Mesenchymal stem cell (in vitro differentiated cells and primary cell): ENCODE data around the gene F2RL3.

Experiments
- DNase-seq: peaks from one replicate; pipeline ENCODE4 v3.0.0-alpha.2; 2013
- H2AFZ ChIP-seq: one replicate; pipeline ENCODE4 v1.6.1; 2013; ENCODE audit warnings: low read depth, mild to moderate bottlenecking, control low read depth, inconsistent platforms, low read length, moderate library complexity
- H2AK5ac ChIP-seq: 2 replicates; pipeline ENCODE4 v1.6.1; 2013; ENCODE audit warnings: low read length, moderate library complexity, mild to moderate bottlenecking, inconsistent platforms; ENCODE audit not compliant: severe bottlenecking
- H2BK120ac ChIP-seq: one replicate; pipeline ENCODE4 v1.6.1; 2013; ENCODE audit warnings: low read depth, mild to moderate bottlenecking, inconsistent platforms, low read length, moderate library complexity
- H2BK12ac ChIP-seq, 2 experiments: one replicate each; pipeline ENCODE4 v1.6.1; 2013; ENCODE audit warnings: inconsistent platforms in 2 of 2, low read length in 2 of 2, mild to moderate bottlenecking in 2 of 2, moderate library complexity in 2 of 2, control low read depth in 1 of 2
- H2BK15ac ChIP-seq: one replicate; pipeline ENCODE4 v1.6.1; 2013; ENCODE audit warnings: mild to moderate bottlenecking, low read depth, inconsistent platforms; ENCODE audit not compliant: poor library complexity, severe bottlenecking
- H2BK5ac ChIP-seq: 2 replicates; pipeline ENCODE4 v1.6.1; 2013; ENCODE audit warnings: low read depth, mild to moderate bottlenecking, low read length, control low read depth, inconsistent platforms; ENCODE audit not compliant: poor library complexity, severe bottlenecking
- H3K14ac ChIP-seq, 2 experiments: one replicate each; pipeline ENCODE4 v1.6.1; 2013; ENCODE audit warnings: inconsistent platforms in 2 of 2, low read length in 2 of 2, control low read depth in 1 of 2, mild to moderate bottlenecking in 1 of 2, moderate library complexity in 1 of 2
- H3K18ac ChIP-seq, 2 experiments: one replicate each; pipeline ENCODE4 v1.6.1; 2013; ENCODE audit warnings: inconsistent platforms in 2 of 2, low read length in 2 of 2, control low read depth in 1 of 2, low read depth in 1 of 2, mild to moderate bottlenecking in 1 of 2
- H3K23ac ChIP-seq, 2 experiments: one replicate each; pipeline ENCODE4 v1.6.1; 2013; ENCODE audit warnings: inconsistent platforms in 2 of 2, low read length in 2 of 2, mild to moderate bottlenecking in 2 of 2, moderate library complexity in 2 of 2, control low read depth in 1 of 2
- H3K27ac ChIP-seq: 2 replicates; pipeline ENCODE4 v1.5.1; 2013; ENCODE audit warnings: mild to moderate bottlenecking, moderate library complexity, low read length, control low read depth, inconsistent platforms; ENCODE audit not compliant: poor library complexity, severe bottlenecking
- H3K27me3 ChIP-seq, 2 experiments: 2 replicates each; pipeline versions ENCODE4 v1.6.1 to v1.7.0; 2013; ENCODE audit warnings: low read length in 2 of 2, mild to moderate bottlenecking in 2 of 2, moderate library complexity in 2 of 2, control low read depth in 1 of 2, inconsistent platforms in 1 of 2; ENCODE audit not compliant: control insufficient read depth in 1 of 2, insufficient read depth in 1 of 2
- H3K36me3 ChIP-seq, 2 experiments: 2 replicates each; pipeline versions ENCODE4 v1.6.1 to v1.7.0; 2013; ENCODE audit warnings: low read length in 2 of 2, control low read depth in 1 of 2, inconsistent platforms in 1 of 2, low read depth in 1 of 2, mild to moderate bottlenecking in 1 of 2; ENCODE audit not compliant: insufficient read depth in 2 of 2, control insufficient read depth in 1 of 2
- H3K4ac ChIP-seq, 2 experiments: one replicate each; pipeline ENCODE4 v1.6.1; 2013; ENCODE audit warnings: inconsistent platforms in 2 of 2, low read length in 2 of 2, mild to moderate bottlenecking in 2 of 2, moderate library complexity in 2 of 2, control low read depth in 1 of 2, low read depth in 1 of 2
- H3K4me1 ChIP-seq: 2 replicates; pipeline ENCODE4 v1.6.1; 2013; ENCODE audit warnings: low read depth, low read length, control low read depth; ENCODE audit not compliant: control insufficient read depth, insufficient read depth
- H3K4me2 ChIP-seq: 2 replicates; pipeline ENCODE4 v1.6.1; 2013; ENCODE audit warnings: low read length, mild to moderate bottlenecking, inconsistent platforms; ENCODE audit not compliant: poor library complexity, severe bottlenecking
- H3K4me3 ChIP-seq, 2 experiments: 2 replicates each; pipeline versions ENCODE4 v1.5.1 to v1.7.0; 2013; ENCODE audit warnings: low read length in 2 of 2, mild to moderate bottlenecking in 2 of 2, control low read depth in 1 of 2, low read depth in 1 of 2; ENCODE audit not compliant: insufficient read depth in 1 of 2
- H3K79me1 ChIP-seq: replicated peaks from 2 replicates; pipeline ENCODE4 v1.6.1; 2013; ENCODE audit warnings: mild to moderate bottlenecking, control low read depth, low read length, inconsistent platforms; ENCODE audit not compliant: poor library complexity, severe bottlenecking
- H3K9ac ChIP-seq: 2 replicates; pipeline ENCODE4 v1.7.0; 2013; ENCODE audit warnings: mild to moderate bottlenecking, low read length, moderate library complexity
- H3K9me3 ChIP-seq: 2 replicates; pipeline ENCODE4 v1.7.0; 2013; ENCODE audit warnings: mild to moderate bottlenecking, low read length; ENCODE audit not compliant: control insufficient read depth
- H4K8ac ChIP-seq: one replicate; pipeline ENCODE4 v1.6.1; 2013; ENCODE audit warnings: inconsistent platforms, mild to moderate bottlenecking, low read length, moderate library complexity
- H4K91ac ChIP-seq: one replicate; pipeline ENCODE4 v1.6.1; 2013; ENCODE audit warnings: mild to moderate bottlenecking, low read length, inconsistent platforms
- WGBS: methylation state at CpG from one replicate; pipeline ENCODE4 v1.1.7; 2013; ENCODE audit warnings: mixed read lengths; 5-methylcytosine and 5-hydroxymethylcytosine counted together

Gene F2RL3

GRCh38 chr19:16849168-16849567 is 39.6 kb upstream of the F2RL3 start:
- Histone ChIP-seq H3K79me1 (peaks cover 52% of the 10 kb centered on the region), H2BK15ac (no peak overlapping the region), H3K4me3 (no peak overlapping the region), H4K8ac (no peak overlapping the region), H3K4ac (no peak overlapping the region), H2AK5ac (no peak overlapping the region), H3K4me2 (no peak overlapping the region), H3K27ac (no peak overlapping the region), H3K9ac (peak overlapping the region; percentile 33), H3K23ac (no peak overlapping the region), H2AFZ (no peak overlapping the region), H4K91ac (no peak overlapping the region), H2BK120ac (no peak overlapping the region), H2BK5ac (no peak overlapping the region), H3K18ac (no peak overlapping the region), H3K36me3 (peaks cover 82 to 96% of the 10 kb centered on the region in 2 experiments), H3K9me3 (no peaks in the 10 kb centered on the region), H3K14ac (no peak overlapping the region), H3K27me3 (no peaks in the 10 kb centered on the region), H3K4me1 (peaks cover 19% of the 10 kb centered on the region), H2BK12ac (no peak overlapping the region)
- WGBS = 56% methylated on average over 1 of the region's 1 CpG
- DNase-seq = peak; percentile 45

GRCh38 chr19:16850133-16850532 is 38.7 kb upstream of the F2RL3 start:
- H3K27me3 ChIP-seq = no peaks in the 10 kb centered on the region
- no peak overlapping the region for H4K8ac ChIP-seq
- H3K4me3 ChIP-seq = no peak overlapping the region
- no peak overlapping the region for H2BK5ac ChIP-seq
- peak overlapping the region; percentile 84 for H2AK5ac ChIP-seq
- H3K4ac ChIP-seq = no peak overlapping the region
- peaks cover 19% of the 10 kb centered on the region for H3K4me1 ChIP-seq
- H3K4me2 ChIP-seq = no peak overlapping the region
- H3K9ac ChIP-seq = no peak overlapping the region
- H4K91ac ChIP-seq = no peak overlapping the region
- H2BK15ac ChIP-seq = no peak overlapping the region
- no peak overlapping the region for H2BK12ac ChIP-seq
- peaks cover 47% of the 10 kb centered on the region for H3K79me1 ChIP-seq
- no peak overlapping the region for H3K14ac ChIP-seq
- H3K27ac ChIP-seq = peak overlapping the region; percentile 64
- no peaks in the 10 kb centered on the region for H3K9me3 ChIP-seq
- H3K23ac ChIP-seq = no peak overlapping the region
- no peak overlapping the region for H2AFZ ChIP-seq
- peak overlapping the region in 1 of 2 experiments; percentile 46 for H3K18ac ChIP-seq
- peak; percentile 47 for DNase-seq
- 77% methylated on average over 3 of the region's 4 CpGs for WGBS
- no peak overlapping the region for H2BK120ac ChIP-seq
- H3K36me3 ChIP-seq = peaks cover 81 to 96% of the 10 kb centered on the region in 2 experiments

GRCh38 chr19:16851031-16851712 is 37.6 kb upstream of the F2RL3 start:
- Histone ChIP-seq H2BK12ac (peak overlapping the region in 1 of 2 experiments; percentile 25), H3K4ac (no peak overlapping the region), H3K23ac (no peak overlapping the region), H3K4me2 (peak overlapping the region; percentile 34), H3K18ac (peak overlapping the region in 1 of 2 experiments; percentile 42), H3K9ac (no peak overlapping the region), H2BK5ac (no peak overlapping the region), H2BK120ac (no peak overlapping the region), H3K79me1 (peaks cover 46% of the 10 kb centered on the region), H4K8ac (peak overlapping the region; percentile 5), H3K9me3 (no peaks in the 10 kb centered on the region), H4K91ac (no peak overlapping the region), H3K27me3 (no peaks in the 10 kb centered on the region), H3K27ac (peak overlapping the region; percentile 64), H3K36me3 (peaks cover 82 to 88% of the 10 kb centered on the region in 2 experiments), H2BK15ac (no peak overlapping the region), H2AFZ (no peak overlapping the region), H3K4me1 (peaks cover 19% of the 10 kb centered on the region), H3K4me3 (peak overlapping the region in 1 of 2 experiments; percentile 11), H2AK5ac (peak overlapping the region; percentile 31), H3K14ac (peak overlapping the region in 1 of 2 experiments; percentile 80)
- peak; percentile 53 for DNase-seq
- 84% methylated on average over 32 of the region's 33 CpGs for WGBS

GRCh38 chr19:16853066-16853465 is 35.7 kb upstream of the F2RL3 start:
- no peak overlapping the region for H3K4me2 ChIP-seq
- H3K79me1 ChIP-seq = peaks cover 32% of the 10 kb centered on the region
- no peak overlapping the region for H2AFZ ChIP-seq
- no peak overlapping the region for H3K9ac ChIP-seq
- no peak overlapping the region for H2BK5ac ChIP-seq
- no peak overlapping the region for H3K4ac ChIP-seq
- H2BK12ac ChIP-seq = no peak overlapping the region
- H3K18ac ChIP-seq = no peak overlapping the region
- H3K27ac ChIP-seq = no peak overlapping the region
- no peaks in the 10 kb centered on the region for H3K9me3 ChIP-seq
- 98% methylated on average over 7 of the region's 7 CpGs for WGBS
- H3K23ac ChIP-seq = no peak overlapping the region
- no peak overlapping the region for H3K14ac ChIP-seq
- no peak overlapping the region for H2BK120ac ChIP-seq
- no peak overlapping the region for H4K91ac ChIP-seq
- H2BK15ac ChIP-seq = no peak overlapping the region
- H2AK5ac ChIP-seq = no peak overlapping the region
- H3K36me3 ChIP-seq = peaks cover 73 to 81% of the 10 kb centered on the region in 2 experiments
- no peaks in the 10 kb centered on the region for H3K27me3 ChIP-seq
- H4K8ac ChIP-seq = no peak overlapping the region
- no peak overlapping the region for H3K4me3 ChIP-seq
- no peak for DNase-seq
- H3K4me1 ChIP-seq = peaks cover 19% of the 10 kb centered on the region
